Measurements from ENCODE around the gene TK2. TPM values are rescaled to one million over a fixed set of nuclear protein-coding genes. Genes with fewer than 3 reads are reported as not detected.

The TK2 gene
- total and polyA plus RNA-seq, 9 of the 15 experiments (the other 6 are each of a cell fraction or from before 2014, with no cell fraction given): 1.1 to 10.2 (median 5.3) TPM

DNA sequence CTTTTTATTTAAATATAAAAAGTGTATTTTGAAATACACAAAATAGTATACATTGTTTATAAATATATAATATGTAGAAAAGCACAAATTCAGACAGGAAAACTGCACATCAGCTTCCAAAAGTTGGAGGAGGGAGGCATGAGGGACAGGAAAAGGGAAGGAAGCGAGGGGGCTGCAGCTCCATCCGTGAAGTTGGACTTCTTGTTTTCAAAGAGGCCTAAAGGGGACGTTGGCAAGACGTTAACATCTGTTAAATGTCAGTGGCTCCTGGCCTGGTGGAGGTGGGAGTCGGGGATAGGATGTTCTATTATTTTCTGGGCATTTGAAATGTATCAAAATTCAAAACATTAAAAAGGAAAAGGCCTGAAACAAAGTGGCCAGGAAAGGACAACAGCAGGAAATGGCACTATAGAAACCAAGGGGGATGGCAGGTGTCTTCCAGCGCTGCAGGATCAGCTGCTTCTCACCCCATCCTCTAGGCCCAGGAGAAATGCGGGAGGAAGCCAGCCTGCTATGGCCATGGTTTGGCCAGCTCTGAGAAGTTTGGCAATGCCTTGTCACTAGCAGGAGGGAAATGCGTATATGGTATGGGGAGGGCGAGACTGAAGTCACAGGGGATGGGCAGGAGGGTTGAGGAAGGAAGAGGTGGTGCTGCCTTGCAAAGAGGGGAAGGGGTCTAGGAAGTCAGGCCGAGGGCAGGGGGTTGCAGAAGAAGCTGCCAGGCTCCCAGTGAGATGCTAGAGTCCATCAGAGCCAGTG is 35.7 kb upstream of the TK2 start:
- 33% methylated on average over 10 of the region's 10 CpGs for WGBS (ENCODE audit: insufficient coverage, low coverage, missing lambda C conversion rate)
- no TSS peak for BruUV-seq (replicated peaks)
- in situ Hi-C loops (cut with MboI): no loop called here
- no peaks in the 10 kb centered on the region for H3K79me2 ChIP-seq (ENCODE audit: control insufficient read depth, insufficient read depth, low read length)
- ChIA-PET CTCF (ENCODE audit: low intra/inter-chr PET ratio) (no interaction called here), POLR2A (interaction anchor here (0.6 kb wide), 1 partner anchor 9 kb away, joined by 3 read pairs; no protein-coding TSS in a partner anchor)
- DNase-seq (ENCODE audit: extremely low read depth in 1 of 4, low spot score in 3 of 4) (no peak), FAIRE-seq (no peak), ATAC-seq (no peak)
- H3K27ac ChIP-seq (ENCODE audit: extremely low read depth, low read depth, low read length): no peak overlapping the region
- H3K27me3 ChIP-seq (ENCODE audit: control insufficient read depth in 2 of 2, insufficient read depth in 2 of 2, low read length in 2 of 2): no peaks in the 10 kb centered on the region
- H3K9ac ChIP-seq (ENCODE audit: insufficient read depth in 1 of 2, low read depth in 2 of 2, low read length in 2 of 2): no peak overlapping the region
- TF ChIP-seq SMC3 (conservative IDR thresholded peaks at IDR 0.05; ENCODE audit: insufficient read depth, low read depth, low read length): no peak
- TF ChIP-seq ZNF699 (CRISPR knock-in tag; IDR thresholded peaks at IDR 0.05; ENCODE audit: insufficient replicate concordance): no peak
- no peak for TF ChIP-seq TSC22D4 (tag; IDR thresholded peaks at IDR 0.05)
- TF ChIP-seq RFX5 (IDR thresholded peaks at IDR 0.05; ENCODE audit: low read depth, low read length): no peak
- no peak for TF ChIP-seq PHF8 (IDR thresholded peaks at IDR 0.05; ENCODE audit: borderline replicate concordance, low read length)
- TF ChIP-seq, protein P1, sequence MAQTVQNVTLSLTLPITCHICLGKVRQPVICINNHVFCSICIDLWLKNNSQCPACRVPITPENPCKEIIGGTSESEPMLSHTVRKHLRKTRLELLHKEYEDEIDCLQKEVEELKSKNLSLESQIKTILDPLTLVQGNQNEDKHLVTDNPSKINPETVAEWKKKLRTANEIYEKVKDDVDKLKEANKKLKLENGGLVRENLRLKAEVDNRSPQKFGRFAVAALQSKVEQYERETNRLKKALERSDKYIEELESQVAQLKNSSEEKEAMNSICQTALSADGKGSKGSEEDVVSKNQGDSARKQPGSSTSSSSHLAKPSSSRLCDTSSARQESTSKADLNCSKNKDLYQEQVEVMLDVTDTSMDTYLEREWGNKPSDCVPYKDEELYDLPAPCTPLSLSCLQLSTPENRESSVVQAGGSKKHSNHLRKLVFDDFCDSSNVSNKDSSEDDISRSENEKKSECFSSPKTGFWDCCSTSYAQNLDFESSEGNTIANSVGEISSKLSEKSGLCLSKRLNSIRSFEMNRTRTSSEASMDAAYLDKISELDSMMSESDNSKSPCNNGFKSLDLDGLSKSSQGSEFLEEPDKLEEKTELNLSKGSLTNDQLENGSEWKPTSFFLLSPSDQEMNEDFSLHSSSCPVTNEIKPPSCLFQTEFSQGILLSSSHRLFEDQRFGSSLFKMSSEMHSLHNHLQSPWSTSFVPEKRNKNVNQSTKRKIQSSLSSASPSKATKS (CRISPR knock-in tag; IDR thresholded peaks at IDR 0.05): no peak
- TF ChIP-seq SAFB2 (IDR thresholded peaks at IDR 0.05; ENCODE audit: borderline replicate concordance, low read depth, low read length, severe bottlenecking): no peak
- no peaks in the 10 kb centered on the region for H4K20me1 ChIP-seq (replicated peaks; ENCODE audit: control insufficient read depth, insufficient read depth, low read length)
- intact Hi-C loops (cut with micrococcal nuclease): no loop called here
- H3K4me2 ChIP-seq (ENCODE audit: insufficient read depth, low read length): no peak overlapping the region
- H2AFZ ChIP-seq (ENCODE audit: low read depth, low read length): no peak overlapping the region
- no peak overlapping the region for H3K4me3 ChIP-seq
- no peaks in the 10 kb centered on the region; a peak in 1 of 5 replicates for H3K4me1 ChIP-seq (replicated peaks in 1 of 2; ENCODE audit: control insufficient read depth in 2 of 2, insufficient read depth in 2 of 2, low read length in 2 of 2)
- no peaks in the 10 kb centered on the region for H3K9me3 ChIP-seq (replicated peaks; ENCODE audit: control insufficient read depth, insufficient read depth, low read depth, low read length)
- no peaks in the 10 kb centered on the region for H3K9me1 ChIP-seq (ENCODE audit: control insufficient read depth, insufficient read depth, low read length)
- no peaks in the 10 kb centered on the region for H3K36me3 ChIP-seq (ENCODE audit: control insufficient read depth, insufficient read depth, low read length)
